Stimulated activated CD8-positive, alpha-beta memory T cell treated with anti-CD3 and anti-CD28 coated beads, Interleukin-2, amount 100 ng/mL, for 48 hours (primary cell): ENCODE measurements around the gene HLA-A.
"Not testable (repeated sequence)": the region's sequence is repeated elsewhere in the genome, so short reads cannot be mapped to it uniquely, and the experiment has no call there.

ENCODE experiments used
- DNase-seq, 2 donors: peaks; one replicate each; pipeline ENCODE4 v3.0.0-alpha.2; 2020; ENCODE audit warnings: low read depth in 2 of 2

HLA-A gene

GRCh38 chr6:29961966-29962365, 19.6 kb downstream of the HLA-A start:
- DNase-seq: no peak

- not testable (repeated sequence) for DNase-seq
These were observed 21.4 kb downstream of the HLA-A start for GRCh38 chr6:29963697-29964096.

GRCh38 chr6:29964518-29964886, 22.2 kb downstream of the HLA-A start:
- no peak for DNase-seq

GRCh38 chr6:29964887-29965562, 22.7 kb downstream of the HLA-A start:
- peak; percentile 46 to 52 for DNase-seq

GRCh38 chr6:29965563-29965872, 23.2 kb downstream of the HLA-A start:
- no peak for DNase-seq

- no peak for DNase-seq
These were observed 23.7 kb downstream of the HLA-A start for GRCh38 chr6:29965873-29966601.

GRCh38 chr6:29967379-29968010, 25.2 kb downstream of the HLA-A start:
- no peak for DNase-seq

GRCh38 chr6:29968130-29968529, 25.8 kb downstream of the HLA-A start:
- no peak for DNase-seq

GRCh38 chr6:29968905-29969304, 26.6 kb downstream of the HLA-A start:
- DNase-seq: no peak

- no peak for DNase-seq
These were observed 28.4 kb downstream of the HLA-A start for GRCh38 chr6:29970711-29971110.

GRCh38 chr6:29974901-29975560, 32.7 kb downstream of the HLA-A start:
- no peak for DNase-seq

- DNase-seq: no peak
These were observed 33.2 kb downstream of the HLA-A start for GRCh38 chr6:29975561-29975907.

- no peak for DNase-seq
These were observed 33.9 kb downstream of the HLA-A start for GRCh38 chr6:29976253-29976587.

GRCh38 chr6:29976588-29977424, 34.5 kb downstream of the HLA-A start:
- peak in 1 of 2 donors; percentile 36 for DNase-seq

GRCh38 chr6:29977425-29977727, 35.0 kb downstream of the HLA-A start:
- DNase-seq: no peak

- DNase-seq: not testable (repeated sequence)
These were observed 37.7 kb downstream of the HLA-A start for GRCh38 chr6:29980013-29980412.

- DNase-seq: no peak
These were observed 38.2 kb downstream of the HLA-A start for GRCh38 chr6:29980511-29980910.

GRCh38 chr6:29981211-29981812, 39.0 kb downstream of the HLA-A start:
- DNase-seq: no peak

GRCh38 chr6:29982097-29982496, 39.8 kb downstream of the HLA-A start:
- DNase-seq: no peak

- no peak for DNase-seq
These were observed 41.9 kb downstream of the HLA-A start for GRCh38 chr6:29984232-29984631.

- DNase-seq: no peak
These were observed 42.7 kb downstream of the HLA-A start for GRCh38 chr6:29984992-29985391.
